WTC11 (cell line): ENCODE results near the gene TMEM117. TPM values are rescaled to one million over a fixed set of nuclear protein-coding genes. Genes with fewer than 3 reads are reported as not detected.

ENCODE experiments used
- ATAC-seq: fragments of 200-7000 bp; cut with Tn5 transposase; 2 replicates; pipeline ENCODE4 v1.10.0; 2021; ENCODE audit warnings: mild to moderate bottlenecking, moderate library complexity
- CTCF ChIA-PET: fragments of 300-600 bp; sonication (Branson Sonifier 250); formaldehyde crosslinking; loops from one replicate; lab custom pipeline; 2021; ENCODE audit warnings: antibody characterized with exemption; lab: Charles Lee
- POLR2A ChIA-PET: fragments of 350-600 bp; sonication (Branson Sonifier 250); formaldehyde crosslinking; loops from one replicate; lab custom pipeline; 2021; ENCODE audit warnings: antibody characterized with exemption; lab: Charles Lee
- DNase-seq: peaks from one replicate; pipeline ENCODE4 v3.0.0; 2021; ENCODE audit warnings: low spot score
- H3K27ac Mint-ChIP-seq: 2 replicates; pipeline ENCODE4 v1.8.0; 2021; ENCODE audit warnings: mixed read lengths
- H3K27me3 Mint-ChIP-seq: 2 replicates; pipeline ENCODE4 v1.8.0; 2021; ENCODE audit warnings: low read depth, mild to moderate bottlenecking, moderate library complexity, mixed read lengths
- H3K36me3 Mint-ChIP-seq: 2 replicates; pipeline ENCODE4 v1.8.0; 2021; ENCODE audit warnings: mixed read lengths
- H3K4me1 Mint-ChIP-seq: 2 replicates; pipeline ENCODE4 v1.8.0; 2022; ENCODE audit warnings: mixed read lengths
- H3K4me3 Mint-ChIP-seq: 2 replicates; pipeline ENCODE4 v1.8.0; 2021; ENCODE audit warnings: mild to moderate bottlenecking, moderate library complexity, mixed read lengths
- H3K9me3 Mint-ChIP-seq: 2 replicates; pipeline ENCODE4 v1.8.0; 2021; ENCODE audit warnings: mixed read lengths
- ATF3 ChIP-seq: sonication (generic); formaldehyde crosslinking; conservative IDR thresholded peaks from 2 replicates; pipeline ENCODE4 v1.8.1; 2022; ENCODE audit warnings: mild to moderate bottlenecking, missing genetic modification reagents
- CDX4 ChIP-seq: fragments of 250-450 bp; sonication (Bioruptor Pico); IDR thresholded peaks from 2 replicates; pipeline ENCODE4 v1.9.0; 2021; ENCODE audit warnings: moderate library complexity, mild to moderate bottlenecking, inconsistent platforms, borderline replicate concordance
- CTCF ChIP-seq: fragments of 200-600 bp; IDR thresholded peaks from 2 replicates; pipeline ENCODE4 v1.8.0; 2022; ENCODE audit warnings: antibody characterized with exemption
- EMX1 ChIP-seq: fragments of 250-450 bp; sonication (Bioruptor Pico); IDR thresholded peaks from 2 replicates; pipeline ENCODE4 v1.8.0; 2021; ENCODE audit warnings: mild to moderate bottlenecking
- ETV6 ChIP-seq: sonication (generic); formaldehyde crosslinking; IDR thresholded peaks from 2 replicates; pipeline ENCODE4 v1.8.1; 2022; ENCODE audit warnings: mild to moderate bottlenecking, missing genetic modification reagents
- FOXP4 ChIP-seq: sonication (generic); formaldehyde crosslinking; IDR thresholded peaks from 2 replicates; pipeline ENCODE4 v1.8.0; 2022; ENCODE audit warnings: mild to moderate bottlenecking, missing genetic modification reagents
- HMGXB4 ChIP-seq: sonication (generic); formaldehyde crosslinking; IDR thresholded peaks from 2 replicates; pipeline ENCODE4 v1.8.1; 2023; ENCODE audit warnings: mild to moderate bottlenecking, moderate library complexity, missing genetic modification reagents
- IRF1 ChIP-seq: sonication (generic); formaldehyde crosslinking; IDR thresholded peaks from 2 replicates; pipeline ENCODE4 v1.8.0; 2023; ENCODE audit warnings: missing genetic modification reagents
- IRF2 ChIP-seq: sonication (generic); formaldehyde crosslinking; IDR thresholded peaks from 2 replicates; pipeline ENCODE4 v1.8.0; 2022; ENCODE audit warnings: low read depth, missing genetic modification reagents, borderline replicate concordance
- MAX ChIP-seq: sonication (generic); formaldehyde crosslinking; IDR thresholded peaks from 2 replicates; pipeline ENCODE4 v1.8.0; 2022; ENCODE audit warnings: mild to moderate bottlenecking, missing genetic modification reagents
- NFATC4 ChIP-seq: fragments of 250-450 bp; sonication (Bioruptor Pico); IDR thresholded peaks from 2 replicates; pipeline ENCODE4 v1.9.0; 2021; ENCODE audit warnings: mild to moderate bottlenecking
- NR3C1 ChIP-seq: sonication (generic); formaldehyde crosslinking; conservative IDR thresholded peaks from 2 replicates; pipeline ENCODE4 v1.8.1; 2023; ENCODE audit warnings: low read depth, mild to moderate bottlenecking, missing genetic modification reagents
- OVOL2 ChIP-seq: fragments of 250-450 bp; sonication (Bioruptor Pico); IDR thresholded peaks from 2 replicates; pipeline ENCODE4 v1.9.0; 2021; ENCODE audit warnings: mild to moderate bottlenecking, borderline replicate concordance
- SOX15 ChIP-seq: fragments of 250-450 bp; sonication (Bioruptor Pico); IDR thresholded peaks from 2 replicates; pipeline ENCODE4 v1.9.0; 2021; ENCODE audit warnings: mild to moderate bottlenecking
- ZNF281 ChIP-seq: sonication (generic); formaldehyde crosslinking; IDR thresholded peaks from 2 replicates; pipeline ENCODE4 v1.8.0; 2023; ENCODE audit warnings: mild to moderate bottlenecking, missing genetic modification reagents
- total RNA-seq: library from RNA; stranded (reverse); gene quantifications from 3 replicates; pipeline ENCODE4 v1.2.3, GENCODE V29; 2021
- TF ChIP-seq, protein P1 (sequence below): fragments of 250-450 bp; sonication (Bioruptor Pico); IDR thresholded peaks from 2 replicates; pipeline ENCODE4 v2.1.2; 2022; ENCODE audit warnings: mild to moderate bottlenecking, moderate library complexity
- TF ChIP-seq, protein P2 (sequence below): sonication (generic); formaldehyde crosslinking; IDR thresholded peaks from 2 replicates; pipeline ENCODE4 v1.8.1; 2023; ENCODE audit warnings: mild to moderate bottlenecking, missing genetic modification reagents
- TF ChIP-seq, protein P3 (sequence below): sonication (generic); formaldehyde crosslinking; IDR thresholded peaks from 2 replicates; pipeline ENCODE4 v1.8.1; 2023; ENCODE audit warnings: mild to moderate bottlenecking, missing genetic modification reagents, borderline replicate concordance

Gene TMEM117
- total RNA-seq, 1 experiment from 2014 or later: 1.5 TPM

DNA sequence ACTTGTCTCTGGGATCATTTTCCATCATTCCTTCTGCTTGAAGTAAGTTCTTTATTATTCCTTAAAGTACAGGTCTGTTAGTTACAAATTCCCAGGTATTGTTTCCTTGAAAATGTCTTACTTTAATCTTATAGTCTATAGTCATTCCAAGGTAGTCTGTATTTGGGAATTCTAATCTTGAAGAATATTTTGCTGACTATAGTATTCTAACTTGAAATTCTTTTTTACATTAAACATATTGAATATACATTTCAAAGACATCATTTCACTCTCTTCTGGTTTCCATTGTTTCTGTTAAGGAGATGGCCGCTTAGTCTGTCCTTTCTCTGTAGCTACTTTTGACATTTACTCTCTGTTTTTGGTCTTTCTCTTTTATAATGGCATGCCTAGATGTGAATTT, 399.8 kb downstream of the TMEM117 start:
- CTCF ChIA-PET: no interaction called here

More for the DNA sequence above, 399.8 kb downstream of the TMEM117 start:
- Mint-ChIP-seq H3K36me3 (no peaks in the 10 kb centered on the region), H3K9me3 (no peaks in the 10 kb centered on the region), H3K4me3 (no peak overlapping the region), H3K27ac (no peak overlapping the region), H3K4me1 (no peaks in the 10 kb centered on the region), H3K27me3 (no peaks in the 10 kb centered on the region)
- no peak for TF ChIP-seq NR3C1 (CRISPR knock-in tag)
- no peak for TF ChIP-seq ZNF281 (CRISPR knock-in tag)
- TF ChIP-seq FOXP4: no peak
- TF ChIP-seq, protein P1, sequence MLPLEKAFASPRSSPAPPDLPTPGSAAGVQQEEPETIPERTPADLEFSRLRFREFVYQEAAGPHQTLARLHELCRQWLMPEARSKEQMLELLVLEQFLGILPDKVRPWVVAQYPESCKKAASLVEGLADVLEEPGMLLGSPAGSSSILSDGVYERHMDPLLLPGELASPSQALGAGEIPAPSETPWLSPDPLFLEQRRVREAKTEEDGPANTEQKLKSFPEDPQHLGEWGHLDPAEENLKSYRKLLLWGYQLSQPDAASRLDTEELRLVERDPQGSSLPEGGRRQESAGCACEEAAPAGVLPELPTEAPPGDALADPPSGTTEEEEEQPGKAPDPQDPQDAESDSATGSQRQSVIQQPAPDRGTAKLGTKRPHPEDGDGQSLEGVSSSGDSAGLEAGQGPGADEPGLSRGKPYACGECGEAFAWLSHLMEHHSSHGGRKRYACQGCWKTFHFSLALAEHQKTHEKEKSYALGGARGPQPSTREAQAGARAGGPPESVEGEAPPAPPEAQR (CRISPR knock-in tag): no peak
- no peak for TF ChIP-seq IRF2 (CRISPR knock-in tag)
- TF ChIP-seq CTCF: no peak
- TF ChIP-seq IRF1 (CRISPR knock-in tag): no peak
- no peak for TF ChIP-seq EMX1 (CRISPR knock-in tag)
- TF ChIP-seq ATF3 (CRISPR knock-in tag): no peak
- TF ChIP-seq ETV6 (CRISPR knock-in tag): no peak
- TF ChIP-seq NFATC4: no peak
- TF ChIP-seq OVOL2 (CRISPR knock-in tag): no peak
- TF ChIP-seq CDX4 (CRISPR knock-in tag): no peak
- TF ChIP-seq, protein P2, sequence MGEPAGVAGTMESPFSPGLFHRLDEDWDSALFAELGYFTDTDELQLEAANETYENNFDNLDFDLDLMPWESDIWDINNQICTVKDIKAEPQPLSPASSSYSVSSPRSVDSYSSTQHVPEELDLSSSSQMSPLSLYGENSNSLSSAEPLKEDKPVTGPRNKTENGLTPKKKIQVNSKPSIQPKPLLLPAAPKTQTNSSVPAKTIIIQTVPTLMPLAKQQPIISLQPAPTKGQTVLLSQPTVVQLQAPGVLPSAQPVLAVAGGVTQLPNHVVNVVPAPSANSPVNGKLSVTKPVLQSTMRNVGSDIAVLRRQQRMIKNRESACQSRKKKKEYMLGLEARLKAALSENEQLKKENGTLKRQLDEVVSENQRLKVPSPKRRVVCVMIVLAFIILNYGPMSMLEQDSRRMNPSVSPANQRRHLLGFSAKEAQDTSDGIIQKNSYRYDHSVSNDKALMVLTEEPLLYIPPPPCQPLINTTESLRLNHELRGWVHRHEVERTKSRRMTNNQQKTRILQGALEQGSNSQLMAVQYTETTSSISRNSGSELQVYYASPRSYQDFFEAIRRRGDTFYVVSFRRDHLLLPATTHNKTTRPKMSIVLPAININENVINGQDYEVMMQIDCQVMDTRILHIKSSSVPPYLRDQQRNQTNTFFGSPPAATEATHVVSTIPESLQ (CRISPR knock-in tag): no peak
- no peak for TF ChIP-seq SOX15 (CRISPR knock-in tag)
- TF ChIP-seq, protein P3, sequence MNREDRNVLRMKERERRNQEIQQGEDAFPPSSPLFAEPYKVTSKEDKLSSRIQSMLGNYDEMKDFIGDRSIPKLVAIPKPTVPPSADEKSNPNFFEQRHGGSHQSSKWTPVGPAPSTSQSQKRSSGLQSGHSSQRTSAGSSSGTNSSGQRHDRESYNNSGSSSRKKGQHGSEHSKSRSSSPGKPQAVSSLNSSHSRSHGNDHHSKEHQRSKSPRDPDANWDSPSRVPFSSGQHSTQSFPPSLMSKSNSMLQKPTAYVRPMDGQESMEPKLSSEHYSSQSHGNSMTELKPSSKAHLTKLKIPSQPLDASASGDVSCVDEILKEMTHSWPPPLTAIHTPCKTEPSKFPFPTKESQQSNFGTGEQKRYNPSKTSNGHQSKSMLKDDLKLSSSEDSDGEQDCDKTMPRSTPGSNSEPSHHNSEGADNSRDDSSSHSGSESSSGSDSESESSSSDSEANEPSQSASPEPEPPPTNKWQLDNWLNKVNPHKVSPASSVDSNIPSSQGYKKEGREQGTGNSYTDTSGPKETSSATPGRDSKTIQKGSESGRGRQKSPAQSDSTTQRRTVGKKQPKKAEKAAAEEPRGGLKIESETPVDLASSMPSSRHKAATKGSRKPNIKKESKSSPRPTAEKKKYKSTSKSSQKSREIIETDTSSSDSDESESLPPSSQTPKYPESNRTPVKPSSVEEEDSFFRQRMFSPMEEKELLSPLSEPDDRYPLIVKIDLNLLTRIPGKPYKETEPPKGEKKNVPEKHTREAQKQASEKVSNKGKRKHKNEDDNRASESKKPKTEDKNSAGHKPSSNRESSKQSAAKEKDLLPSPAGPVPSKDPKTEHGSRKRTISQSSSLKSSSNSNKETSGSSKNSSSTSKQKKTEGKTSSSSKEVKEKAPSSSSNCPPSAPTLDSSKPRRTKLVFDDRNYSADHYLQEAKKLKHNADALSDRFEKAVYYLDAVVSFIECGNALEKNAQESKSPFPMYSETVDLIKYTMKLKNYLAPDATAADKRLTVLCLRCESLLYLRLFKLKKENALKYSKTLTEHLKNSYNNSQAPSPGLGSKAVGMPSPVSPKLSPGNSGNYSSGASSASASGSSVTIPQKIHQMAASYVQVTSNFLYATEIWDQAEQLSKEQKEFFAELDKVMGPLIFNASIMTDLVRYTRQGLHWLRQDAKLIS (CRISPR knock-in tag): no peak
- no peak for TF ChIP-seq HMGXB4 (CRISPR knock-in tag)
- TF ChIP-seq MAX (CRISPR knock-in tag): no peak
- DNase-seq (no peak), ATAC-seq (no peak)
- POLR2A ChIA-PET: no interaction called here
